A549 treated with dexamethasone at 1 μM for 4 hours (cell line): ENCODE data around the gene PRR33. TPM values are rescaled to one million over a fixed set of nuclear protein-coding genes. Genes with fewer than 3 reads are reported as not detected.

Experiments used
- total RNA-seq: library from RNA; stranded (reverse); fragments of 200-300 nt; extraction: Qiagen RNA extraction; gene quantifications from 5 replicates; pipeline ENCODE4 v1.2.3, GENCODE V29; 2022

PRR33 gene
- not detected in 5 replicates for total RNA-seq

GRCh38 chr11:1891831-1892115, at the start of gene PRR33:
PRR33 (minus strand) TSS chr11:1891895; CDS start chr11:1890584, 1,311 bp downstream.

GRCh38 chr11:1919391-1920127, 27.9 kb upstream of the PRR33 start, which contains the start of gene TNNT3:
TNNT3 (plus strand) TSS chr11:1919703; CDS start chr11:1922875, 3,172 bp downstream.

GRCh38 chr11:1852877-1853276, 38.8 kb downstream of the PRR33 start, which contains the start of gene LSP1:
LSP1 (plus strand) TSS chr11:1853084; CDS start chr11:1853145, 61 bp downstream.

GRCh38 chr11:1838426-1839144, 53.1 kb downstream of the PRR33 start, which contains the start of gene TNNI2:
TNNI2 (plus strand) TSS chr11:1838981; CDS start chr11:1839697, 716 bp downstream.

Other genes starting within 250 kb of the PRR33 start
- not detected in 5 replicates for gene KRTAP5-6, start 194.7 kb downstream of the PRR33 start, total RNA-seq
- gene IFITM10, start 141.3 kb downstream of the PRR33 start, total RNA-seq: 1.1 to 2.7 TPM (median 1.3 TPM) in 5 replicates
- 343 to 631 TPM (median 535 TPM) in 5 replicates for gene CTSD, start 128.0 kb downstream of the PRR33 start, total RNA-seq
- gene SYT8, start 56.9 kb downstream of the PRR33 start, total RNA-seq: 0.26 to 0.73 TPM (median 0.42 TPM) in 5 replicates
- gene TNNI2, start 52.9 kb downstream of the PRR33 start, total RNA-seq: 0.31 to 0.33 TPM in 2 of 5 replicates, not detected in the others
- 1.6 to 2.9 TPM (median 2.0 TPM) in 5 replicates for gene LSP1, start 38.8 kb downstream of the PRR33 start, total RNA-seq
- gene TNNT3, start 27.8 kb upstream of the PRR33 start, total RNA-seq: 0.15 to 0.25 TPM in 2 of 5 replicates, not detected in the others
- gene MRPL23, start 55.4 kb upstream of the PRR33 start, total RNA-seq: 132 to 153 TPM (median 143 TPM) in 5 replicates
- 10.4 to 29.9 TPM (median 23.5 TPM) in 5 replicates for gene H19, start 105.9 kb upstream of the PRR33 start, total RNA-seq
- gene IGF2, start 247.5 kb upstream of the PRR33 start, total RNA-seq: 1.7 to 2.8 TPM (median 2.4 TPM) in 5 replicates